Measurements from ENCODE around the gene ZIC4.

Gene ZIC4

DNA sequence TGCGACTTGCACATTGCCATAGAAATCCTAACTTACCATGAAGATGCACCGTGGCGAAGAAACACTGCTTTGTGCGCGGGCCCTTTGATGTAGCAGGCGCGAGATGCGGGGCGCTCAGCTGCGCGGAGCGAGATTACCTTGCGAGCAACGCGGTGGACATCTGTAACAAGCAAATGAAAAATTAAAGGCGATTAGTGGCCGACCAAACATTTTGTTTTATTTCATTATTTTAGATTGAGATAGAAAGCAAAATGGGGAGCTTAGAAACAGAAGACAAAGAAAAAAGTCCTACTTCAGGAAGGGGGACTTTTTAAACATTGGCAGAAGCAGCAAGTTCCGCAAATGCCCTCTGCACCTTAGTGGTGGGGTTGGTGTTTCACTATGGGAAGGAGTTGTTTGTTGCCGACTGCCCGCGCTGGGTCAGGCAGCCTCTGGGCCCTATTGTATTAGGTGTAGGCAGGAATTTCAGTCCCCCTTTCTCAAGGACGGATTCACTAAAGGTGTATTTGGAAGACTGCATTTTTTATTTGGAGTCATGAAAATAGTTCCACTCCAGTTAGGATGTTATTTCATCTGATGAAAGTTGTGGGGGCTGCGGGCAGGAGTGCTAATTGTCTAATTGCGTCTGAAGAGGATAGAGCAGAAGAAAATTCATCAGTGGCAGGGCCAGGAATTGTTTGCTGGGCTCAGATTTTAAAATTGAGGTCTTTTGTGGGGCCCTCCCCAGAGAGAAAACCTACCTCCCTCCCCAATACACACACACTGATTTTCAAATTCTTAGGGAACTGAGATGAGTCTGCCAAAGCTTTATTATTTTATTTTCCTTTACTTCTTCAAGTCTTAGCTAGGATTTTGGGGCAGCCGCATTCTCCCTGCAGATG lies 17.4 kb downstream of the ZIC4 start:
- TF ChIP-seq FOXP2 (optimal IDR thresholded peaks at IDR 0.05; ENCODE audit: borderline replicate concordance, extremely low read depth, extremely low read length, insufficient read depth) = no peak
- TF ChIP-seq SIN3A (IDR thresholded peaks at IDR 0.05; ENCODE audit: borderline replicate concordance, insufficient read depth, low read length) = no peak
- TF ChIP-seq TAF1 (IDR thresholded peaks at IDR 0.05; ENCODE audit: borderline replicate concordance, insufficient read depth, low read length) = no peak
- no peak for TF ChIP-seq REST (IDR thresholded peaks at IDR 0.05; ENCODE audit: insufficient read depth in 1 of 2, low read depth in 2 of 2, low read length in 2 of 2)
- TF ChIP-seq POLR2AphosphoS5 (IDR thresholded peaks at IDR 0.05; ENCODE audit: low read depth, low read length) = no peak

DNA sequence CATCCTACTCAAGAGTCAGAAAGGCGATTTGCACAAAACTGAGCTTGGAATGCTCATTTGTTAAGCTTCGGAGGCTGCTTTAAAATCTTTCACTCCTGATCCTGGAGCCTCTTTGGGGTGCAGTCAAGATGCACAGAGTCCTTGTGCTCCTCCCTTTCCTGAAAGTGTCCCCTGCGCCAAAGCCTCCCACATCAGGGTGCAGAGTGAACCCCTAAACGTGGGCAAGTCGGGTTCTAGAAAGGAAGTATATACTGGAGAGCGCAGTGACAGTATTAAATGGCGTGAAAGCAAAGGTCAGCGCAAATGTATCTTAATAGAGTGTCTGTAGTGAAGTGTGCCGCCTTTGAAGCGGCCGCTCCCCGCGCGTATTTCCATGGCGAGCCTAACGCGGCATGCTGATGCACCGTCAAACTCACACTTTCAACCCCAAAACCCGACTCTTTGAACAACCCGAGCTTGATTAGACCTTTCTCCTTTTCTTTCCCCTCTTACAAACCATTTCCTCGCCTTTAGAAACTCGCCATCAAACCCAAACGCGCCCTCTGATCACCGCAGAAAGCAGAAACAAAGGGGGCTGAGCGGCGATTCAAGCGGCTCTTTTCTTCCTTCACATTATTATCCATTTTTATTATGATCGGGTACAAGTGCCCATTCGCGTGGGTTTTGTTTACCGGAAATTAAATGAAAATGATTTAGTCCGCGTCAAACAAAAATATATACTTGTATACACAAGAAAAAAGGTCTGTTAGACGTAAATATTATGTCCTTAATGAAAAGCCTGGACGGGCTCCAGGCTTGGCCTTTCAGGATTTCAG lies 18.3 kb downstream of the ZIC4 start:
- TF ChIP-seq FOXP2 (optimal IDR thresholded peaks at IDR 0.05; ENCODE audit: borderline replicate concordance, extremely low read depth, extremely low read length, insufficient read depth) = no peak
- TF ChIP-seq POLR2AphosphoS5 (IDR thresholded peaks at IDR 0.05; ENCODE audit: low read depth, low read length) = no peak
- TF ChIP-seq SIN3A (IDR thresholded peaks at IDR 0.05; ENCODE audit: borderline replicate concordance, insufficient read depth, low read length) = no peak
- no peak for TF ChIP-seq TAF1 (IDR thresholded peaks at IDR 0.05; ENCODE audit: borderline replicate concordance, insufficient read depth, low read length)
- no peak for TF ChIP-seq REST (IDR thresholded peaks at IDR 0.05; ENCODE audit: insufficient read depth in 1 of 2, low read depth in 2 of 2, low read length in 2 of 2)

DNA sequence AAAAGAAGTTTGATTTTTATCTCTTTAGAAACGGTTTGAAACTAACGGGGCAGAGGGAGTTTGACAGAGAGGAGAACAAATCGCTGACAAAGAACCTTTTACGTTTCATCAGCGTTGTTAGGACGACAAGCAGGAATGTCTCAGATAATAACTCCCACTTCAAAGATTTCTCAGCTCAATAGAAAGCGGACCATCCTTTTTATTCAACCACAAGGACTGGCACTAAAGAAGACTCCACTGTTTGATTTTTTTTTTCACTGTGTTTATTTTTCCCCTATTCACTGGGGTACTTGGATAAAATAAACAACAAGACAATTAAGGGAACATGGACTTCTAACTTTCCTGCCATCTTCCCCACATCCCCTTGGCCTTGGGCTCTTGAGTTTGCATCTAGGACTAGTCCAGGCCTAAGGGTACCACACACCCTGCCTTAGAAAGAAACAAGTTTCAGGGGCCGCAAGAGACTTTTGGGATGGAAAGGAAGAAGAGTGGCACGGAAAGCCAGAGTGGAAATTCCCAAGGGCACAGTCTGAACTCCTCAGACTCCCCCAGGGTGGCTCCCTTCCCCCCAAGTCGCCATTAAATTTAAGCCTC lies 19.0 kb downstream of the ZIC4 start:
- TF ChIP-seq POLR2AphosphoS5 (IDR thresholded peaks at IDR 0.05; ENCODE audit: low read depth, low read length) = no peak
- TF ChIP-seq REST (IDR thresholded peaks at IDR 0.05; ENCODE audit: insufficient read depth in 1 of 2, low read depth in 2 of 2, low read length in 2 of 2) = no peak
- TF ChIP-seq FOXP2 (optimal IDR thresholded peaks at IDR 0.05; ENCODE audit: borderline replicate concordance, extremely low read depth, extremely low read length, insufficient read depth) = no peak
- no peak for TF ChIP-seq SIN3A (IDR thresholded peaks at IDR 0.05; ENCODE audit: borderline replicate concordance, insufficient read depth, low read length)
- TF ChIP-seq TAF1 (IDR thresholded peaks at IDR 0.05; ENCODE audit: borderline replicate concordance, insufficient read depth, low read length) = no peak

GRCh38 chr3:147385059-147386012 lies 21.0 kb downstream of the ZIC4 start:
- TF ChIP-seq TAF1 (IDR thresholded peaks at IDR 0.05; ENCODE audit: borderline replicate concordance, insufficient read depth, low read length) (no peak), REST (IDR thresholded peaks at IDR 0.05; ENCODE audit: insufficient read depth in 1 of 2, low read depth in 2 of 2, low read length in 2 of 2) (no peak), SIN3A (IDR thresholded peaks at IDR 0.05; ENCODE audit: borderline replicate concordance, insufficient read depth, low read length) (no peak), POLR2AphosphoS5 (IDR thresholded peaks at IDR 0.05; ENCODE audit: low read depth, low read length) (no peak), FOXP2 (optimal IDR thresholded peaks at IDR 0.05; ENCODE audit: borderline replicate concordance, extremely low read depth, extremely low read length, insufficient read depth) (no peak)
